Transverse colon (tissue), 3 donors: ENCODE results near the gene LRRC70.

ENCODE experiments used
- EP300 ChIP-seq: sonication (generic); formaldehyde crosslinking; IDR thresholded peaks from one replicate; pipeline ENCODE4 v1.6.1; 2017; ENCODE audit warnings: antibody characterized with exemption, low read depth
- TF ChIP-seq, protein P1 (sequence below), 5 experiments: fragments of 200-600 bp in 3 of 5; fragments of 450-650 bp in 2 of 5; sonication (generic) in 3 of 5; IDR thresholded peaks; 1 replicate in 2 of 5; 2 replicates in 3 of 5; pipeline ENCODE4 v1.5.1; 2016 to 2017; ENCODE audit warnings: antibody characterized with exemption in 5 of 5, inconsistent platforms in 3 of 5, mild to moderate bottlenecking in 2 of 5, moderate library complexity in 1 of 5

DNA sequence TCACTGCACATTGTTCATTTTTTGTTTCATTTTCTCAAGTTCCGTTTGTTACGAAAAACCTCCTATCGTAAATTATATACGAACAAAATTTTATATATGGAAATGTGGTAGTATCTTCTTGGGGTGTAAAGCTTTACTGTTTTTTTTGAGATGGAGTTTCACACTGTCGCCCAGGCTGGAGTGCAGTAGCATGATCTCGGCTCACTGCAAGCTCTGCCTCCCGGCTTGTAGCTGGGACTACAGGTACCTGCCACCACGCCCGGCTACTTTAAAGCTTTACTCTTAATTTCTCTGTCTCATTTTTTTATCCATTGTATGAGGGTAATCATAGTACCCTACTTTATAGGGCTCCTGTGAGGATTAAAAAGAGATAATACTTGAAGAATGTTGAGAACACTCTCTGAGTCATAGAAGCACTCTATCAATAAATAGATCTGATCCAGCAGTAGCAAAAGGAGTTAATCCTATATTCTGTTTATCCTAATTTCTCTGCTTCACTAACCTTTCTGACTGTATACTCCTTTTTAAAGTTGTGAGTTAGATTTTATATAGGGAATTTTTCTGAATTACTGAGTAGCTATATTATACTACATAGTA lies 5.6 kb upstream of the LRRC70 start:
- TF ChIP-seq, protein P1, sequence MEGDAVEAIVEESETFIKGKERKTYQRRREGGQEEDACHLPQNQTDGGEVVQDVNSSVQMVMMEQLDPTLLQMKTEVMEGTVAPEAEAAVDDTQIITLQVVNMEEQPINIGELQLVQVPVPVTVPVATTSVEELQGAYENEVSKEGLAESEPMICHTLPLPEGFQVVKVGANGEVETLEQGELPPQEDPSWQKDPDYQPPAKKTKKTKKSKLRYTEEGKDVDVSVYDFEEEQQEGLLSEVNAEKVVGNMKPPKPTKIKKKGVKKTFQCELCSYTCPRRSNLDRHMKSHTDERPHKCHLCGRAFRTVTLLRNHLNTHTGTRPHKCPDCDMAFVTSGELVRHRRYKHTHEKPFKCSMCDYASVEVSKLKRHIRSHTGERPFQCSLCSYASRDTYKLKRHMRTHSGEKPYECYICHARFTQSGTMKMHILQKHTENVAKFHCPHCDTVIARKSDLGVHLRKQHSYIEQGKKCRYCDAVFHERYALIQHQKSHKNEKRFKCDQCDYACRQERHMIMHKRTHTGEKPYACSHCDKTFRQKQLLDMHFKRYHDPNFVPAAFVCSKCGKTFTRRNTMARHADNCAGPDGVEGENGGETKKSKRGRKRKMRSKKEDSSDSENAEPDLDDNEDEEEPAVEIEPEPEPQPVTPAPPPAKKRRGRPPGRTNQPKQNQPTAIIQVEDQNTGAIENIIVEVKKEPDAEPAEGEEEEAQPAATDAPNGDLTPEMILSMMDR (IDR thresholded peaks at IDR 0.05) = no peak
- TF ChIP-seq EP300 = no peak
